HG03378 (cell line): ENCODE measurements around the gene OLFM4.

Source experiments
- ATAC-seq: cut with Tn5 transposase; IDR thresholded peaks from one replicate; pipeline ENCODE4 v1.9.1; 2021; ENCODE audit warnings: mild to moderate bottlenecking, moderate library complexity; ENCODE audit not compliant: unreplicated experiment

OLFM4 gene

GRCh38 chr13:53064731-53065130, 36.1 kb downstream of the OLFM4 start:
- ATAC-seq = no peak

- ATAC-seq = no peak
Observed at GRCh38 chr13:53066411-53066810, 37.8 kb downstream of the OLFM4 start.

DNA sequence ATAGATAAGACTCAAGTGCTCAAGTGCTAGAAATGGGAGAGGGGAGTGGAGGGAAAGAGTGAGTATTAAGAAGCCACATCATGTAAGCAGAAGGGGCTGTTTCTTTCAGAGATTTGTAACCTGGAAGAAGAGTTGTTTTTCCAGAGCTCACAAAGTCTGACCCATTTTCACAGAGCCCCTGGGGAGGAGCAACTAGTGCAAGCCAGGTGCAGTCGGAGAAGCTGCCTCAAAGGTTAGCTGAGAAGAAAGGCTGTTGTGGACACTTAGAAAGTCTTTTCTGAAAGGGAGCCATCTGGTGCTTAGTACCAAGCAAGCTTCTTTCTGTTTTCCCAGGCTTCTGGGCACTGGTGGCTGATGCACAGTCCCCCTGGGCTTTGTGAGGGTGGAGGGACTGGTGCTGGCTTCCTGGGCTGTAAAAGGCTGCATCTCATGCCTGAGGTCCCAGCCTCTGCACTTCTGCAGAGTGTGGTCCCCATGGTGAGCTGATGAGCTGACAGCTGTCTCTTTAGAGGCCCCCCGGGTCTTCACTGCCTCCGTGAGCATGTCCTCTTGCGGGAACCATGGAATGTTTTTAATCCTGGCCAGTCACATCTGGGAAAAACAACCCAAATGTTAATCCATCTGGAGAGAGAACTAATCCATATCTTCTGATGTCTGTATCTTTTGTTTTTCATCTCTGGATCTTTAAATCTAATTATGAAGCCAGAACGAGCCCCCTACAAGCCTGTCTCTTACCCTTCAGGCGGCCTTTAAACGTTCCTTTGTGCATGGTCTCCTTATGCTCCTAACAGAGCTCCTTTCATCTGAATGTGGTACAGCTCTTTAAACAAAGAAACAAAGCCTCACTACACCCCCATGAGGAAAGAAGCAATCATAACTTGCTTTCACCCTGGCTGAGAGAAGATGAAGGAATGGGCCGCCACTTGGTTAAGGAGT, 40.2 kb downstream of the OLFM4 start:
- ATAC-seq = no peak

GRCh38 chr13:53069800-53070199, 41.2 kb downstream of the OLFM4 start:
- no peak for ATAC-seq

- ATAC-seq = no peak
Observed at GRCh38 chr13:53073711-53074110, 45.1 kb downstream of the OLFM4 start.

DNA sequence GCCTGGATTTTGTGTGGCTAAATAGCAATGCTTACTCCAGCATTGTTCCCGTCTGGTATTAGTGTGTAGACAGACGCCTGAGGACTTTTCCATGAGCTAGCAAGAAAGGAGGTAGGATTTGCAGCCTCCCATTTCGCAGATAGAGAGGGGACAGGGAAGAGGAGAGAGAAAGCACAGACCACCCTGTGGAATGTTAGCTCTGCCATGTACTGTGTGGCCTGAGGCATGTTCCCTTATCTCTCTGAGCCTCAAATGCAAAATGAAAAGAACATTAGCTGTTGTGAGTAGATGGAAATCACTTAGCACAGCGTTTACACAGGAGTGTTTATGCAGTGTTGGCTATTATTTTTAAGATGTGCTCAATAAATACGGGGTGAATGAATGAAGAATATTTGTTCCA, 45.5 kb downstream of the OLFM4 start:
- no peak for ATAC-seq

- ATAC-seq = no peak
Observed at GRCh38 chr13:53075356-53076041, 46.9 kb downstream of the OLFM4 start.

DNA sequence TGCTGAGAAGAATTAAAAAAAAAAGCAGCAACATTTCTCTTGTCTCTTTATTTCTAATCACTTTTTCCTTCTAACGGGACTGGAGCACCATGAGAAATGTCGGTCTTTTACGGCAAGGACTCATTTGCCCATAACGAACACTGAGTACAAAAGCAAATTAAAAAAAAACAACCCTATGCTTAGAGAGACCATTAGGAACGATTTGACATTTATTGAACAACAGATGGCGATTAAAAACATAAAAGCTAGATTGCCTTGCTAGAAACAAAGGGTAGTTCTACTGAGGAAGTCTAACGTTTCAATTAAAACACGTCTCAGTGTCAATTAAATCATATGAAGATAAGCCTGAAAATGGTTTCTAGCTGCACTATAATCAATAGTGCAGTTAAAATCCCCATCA, 51.1 kb downstream of the OLFM4 start:
- ATAC-seq = no peak

- ATAC-seq = no peak
Observed at GRCh38 chr13:53088871-53089270, 60.3 kb downstream of the OLFM4 start.

DNA sequence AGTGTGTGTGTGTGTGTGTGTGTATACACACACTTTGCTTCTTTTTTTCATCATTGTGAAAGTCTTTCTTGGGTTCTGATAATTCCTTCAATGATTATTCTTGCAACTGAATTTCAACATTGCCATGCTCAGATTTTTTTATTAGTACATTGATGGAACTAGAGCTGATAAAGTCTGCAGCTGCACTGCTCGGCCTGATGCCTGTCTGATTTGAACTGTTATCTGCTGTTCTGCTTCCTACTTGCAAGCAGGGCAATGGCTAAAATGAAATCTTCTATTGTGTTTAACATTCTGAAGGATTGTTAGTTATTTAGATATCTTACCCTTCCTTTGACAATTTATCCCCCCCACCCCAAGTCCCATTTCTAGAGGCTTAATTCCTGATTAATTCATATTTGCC, 61.3 kb downstream of the OLFM4 start:
- ATAC-seq = no peak

GRCh38 chr13:53090461-53090860, 61.8 kb downstream of the OLFM4 start:
- ATAC-seq = no peak

DNA sequence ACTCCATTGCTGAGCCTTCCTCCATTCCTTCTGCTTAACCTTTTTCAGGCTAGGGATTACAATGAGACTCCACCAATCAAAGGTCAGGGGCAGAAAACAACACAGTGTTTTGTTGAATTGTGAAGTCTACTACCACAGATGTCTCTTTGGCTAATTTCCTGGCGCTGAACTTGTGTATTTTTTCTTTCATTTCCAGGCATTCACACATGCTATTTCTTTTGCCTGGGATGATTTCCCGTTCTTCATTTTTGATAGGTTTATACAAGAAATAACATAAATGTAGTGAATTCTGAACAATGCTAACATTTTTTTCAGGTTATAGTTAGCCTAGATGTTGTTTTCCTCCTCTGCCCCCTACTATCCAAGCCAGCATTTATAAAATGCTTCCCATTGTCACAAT, 64.3 kb downstream of the OLFM4 start:
- ATAC-seq = no peak

DNA sequence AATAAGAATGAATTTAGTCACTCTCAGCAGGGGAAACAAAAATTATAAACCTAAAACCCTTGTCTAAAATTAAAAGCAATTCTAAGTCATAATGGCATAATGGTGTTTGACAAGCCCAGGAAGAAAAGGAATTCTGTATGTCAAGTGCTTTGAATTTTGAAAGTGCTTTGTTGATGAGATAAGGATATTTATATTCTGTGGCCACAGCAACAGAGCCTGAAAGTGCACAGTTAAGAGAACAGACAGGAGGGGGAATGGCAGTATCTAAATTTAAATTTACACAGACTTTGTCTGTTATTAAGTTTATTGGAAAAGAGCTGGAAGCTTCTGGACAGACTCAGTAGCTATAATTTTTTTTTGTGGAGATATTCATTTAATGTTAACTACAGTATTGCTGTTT, 69.8 kb downstream of the OLFM4 start:
- no peak for ATAC-seq

DNA sequence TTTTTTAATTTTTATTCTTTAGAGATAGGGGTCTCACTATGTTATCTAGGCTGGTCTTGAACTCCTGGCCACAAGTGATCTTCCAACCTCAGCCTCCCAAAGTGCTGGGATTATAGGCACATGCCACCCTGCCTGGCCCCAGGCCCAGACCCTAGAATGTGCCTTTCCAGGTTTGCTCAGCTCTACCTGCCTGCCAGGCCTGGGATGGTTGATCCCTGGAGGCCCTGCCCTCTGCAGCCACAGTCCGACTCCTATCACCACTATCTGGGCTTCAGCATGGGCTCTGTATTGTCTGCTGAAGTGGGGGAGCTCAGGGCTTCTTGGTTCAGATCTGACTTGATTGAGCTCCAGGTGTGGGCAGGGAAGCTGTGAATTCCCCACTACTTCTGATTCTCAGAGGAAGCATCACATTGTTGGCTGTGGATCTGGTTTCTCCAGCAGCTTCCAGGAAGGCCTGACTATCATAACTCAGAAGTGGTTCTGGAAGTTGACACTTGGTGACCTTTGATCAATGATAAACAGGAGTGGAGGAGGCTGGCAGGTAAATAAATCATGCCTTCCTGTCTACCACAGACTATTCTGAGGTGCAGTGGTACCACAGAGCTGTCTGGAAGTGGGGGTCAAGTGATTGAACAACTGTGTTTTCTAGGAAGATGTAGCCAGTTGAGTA, 71.9 kb downstream of the OLFM4 start:
- ATAC-seq = no peak
